NK-92 (cell line): ENCODE data around the gene LRCOL1.

ENCODE experiments used
- DNase-seq: peaks from one replicate; lab custom pipeline; 2025; ENCODE audit not compliant: unreplicated experiment; lab: John Stamatoyannopoulos, UW

LRCOL1 gene

GRCh38 chr12:132610051-132610759, at the start of gene LRCOL1:
LRCOL1 (minus strand) TSS chr12:132610582; CDS start chr12:132606251, 4,331 bp downstream.
- DNase-seq, result no peak

GRCh38 chr12:132660052-132660451, 49.7 kb upstream of the LRCOL1 start:
- no peak for DNase-seq

- DNase-seq, result no peak
Observed at GRCh38 chr12:132659146-132659545, 48.8 kb upstream of the LRCOL1 start.

- DNase-seq, result no peak
Observed at GRCh38 chr12:132658149-132658894, 47.9 kb upstream of the LRCOL1 start.

- DNase-seq, result no peak
Observed at GRCh38 chr12:132657004-132657727, 46.8 kb upstream of the LRCOL1 start.

- DNase-seq, result no peak
Observed at GRCh38 chr12:132653567-132654290, 43.3 kb upstream of the LRCOL1 start.

- no peak for DNase-seq
Observed at GRCh38 chr12:132651444-132652100, 41.2 kb upstream of the LRCOL1 start.

- DNase-seq, result no peak
Observed at GRCh38 chr12:132649226-132649945, 39.0 kb upstream of the LRCOL1 start.

- DNase-seq, result no peak
Observed at GRCh38 chr12:132648616-132649225, 38.3 kb upstream of the LRCOL1 start.

GRCh38 chr12:132647858-132648257, 37.5 kb upstream of the LRCOL1 start:
- DNase-seq, result no peak

- DNase-seq, result no peak
Observed at GRCh38 chr12:132646850-132647249, 36.5 kb upstream of the LRCOL1 start.

GRCh38 chr12:132642846-132643835, 32.8 kb upstream of the LRCOL1 start:
- no peak for DNase-seq

- no peak for DNase-seq
Observed at GRCh38 chr12:132641811-132642650, 31.6 kb upstream of the LRCOL1 start.

- no peak for DNase-seq
Observed at GRCh38 chr12:132640936-132641335, 30.6 kb upstream of the LRCOL1 start.

- no peak for DNase-seq
Observed at GRCh38 chr12:132639956-132640520, 29.7 kb upstream of the LRCOL1 start.

- DNase-seq, result no peak
Observed at GRCh38 chr12:132638541-132639408, 28.4 kb upstream of the LRCOL1 start.
